Islet of Langerhans (tissue), 1 donor: Measurements from ENCODE around the gene TNFRSF18.

Experiments
- FAIRE-seq: peaks from one replicate; lab custom pipeline; 2011; peaks lifted over from hg19 to GRCh38; lab: Jason Lieb, UNC

TNFRSF18 gene

DNA sequence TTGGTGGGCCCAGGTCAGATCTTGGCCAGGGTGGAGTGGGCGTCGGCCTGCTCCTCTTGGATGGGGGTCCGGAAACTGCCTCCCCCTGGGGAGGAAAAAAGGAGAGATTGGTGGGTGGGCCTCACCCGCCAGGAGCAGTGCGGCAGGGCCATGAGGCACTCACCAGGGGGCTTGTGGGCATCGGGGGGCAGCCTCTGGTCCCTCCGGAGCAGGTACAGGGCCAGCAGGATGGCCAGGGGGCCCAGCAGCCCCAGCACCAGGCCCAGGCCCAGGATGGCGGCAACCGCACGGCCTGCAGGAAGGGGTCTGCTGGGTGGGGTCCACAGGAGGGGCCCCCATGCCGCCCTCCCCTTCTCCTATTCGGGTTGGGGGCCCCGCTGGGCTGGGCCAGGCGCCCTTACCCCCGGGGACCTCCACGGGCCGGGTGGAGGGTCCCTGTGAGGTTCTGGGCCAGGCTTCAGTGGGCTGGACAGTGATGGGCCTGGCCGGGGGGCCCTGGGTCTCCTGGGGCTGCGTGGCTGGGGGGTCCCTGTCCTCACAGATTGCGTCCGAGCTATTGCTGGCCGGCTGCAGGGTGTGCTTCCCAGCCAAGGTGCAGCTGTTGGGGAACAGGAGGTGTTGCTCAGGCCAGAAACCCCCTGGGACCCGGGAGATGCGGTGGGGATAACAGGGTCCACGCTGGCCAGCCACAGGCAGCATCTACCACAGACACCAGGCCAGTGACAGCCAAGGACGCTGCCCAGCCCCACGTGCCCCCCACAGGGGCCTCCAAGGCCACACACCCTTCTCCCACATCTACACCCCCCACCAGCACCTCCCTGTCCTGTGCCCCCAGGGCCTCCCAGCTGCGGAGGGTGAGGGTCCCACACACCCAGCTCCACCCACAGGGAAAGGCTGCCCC, 5.4 kb upstream of the TNFRSF18 start:
- no peak for FAIRE-seq

DNA sequence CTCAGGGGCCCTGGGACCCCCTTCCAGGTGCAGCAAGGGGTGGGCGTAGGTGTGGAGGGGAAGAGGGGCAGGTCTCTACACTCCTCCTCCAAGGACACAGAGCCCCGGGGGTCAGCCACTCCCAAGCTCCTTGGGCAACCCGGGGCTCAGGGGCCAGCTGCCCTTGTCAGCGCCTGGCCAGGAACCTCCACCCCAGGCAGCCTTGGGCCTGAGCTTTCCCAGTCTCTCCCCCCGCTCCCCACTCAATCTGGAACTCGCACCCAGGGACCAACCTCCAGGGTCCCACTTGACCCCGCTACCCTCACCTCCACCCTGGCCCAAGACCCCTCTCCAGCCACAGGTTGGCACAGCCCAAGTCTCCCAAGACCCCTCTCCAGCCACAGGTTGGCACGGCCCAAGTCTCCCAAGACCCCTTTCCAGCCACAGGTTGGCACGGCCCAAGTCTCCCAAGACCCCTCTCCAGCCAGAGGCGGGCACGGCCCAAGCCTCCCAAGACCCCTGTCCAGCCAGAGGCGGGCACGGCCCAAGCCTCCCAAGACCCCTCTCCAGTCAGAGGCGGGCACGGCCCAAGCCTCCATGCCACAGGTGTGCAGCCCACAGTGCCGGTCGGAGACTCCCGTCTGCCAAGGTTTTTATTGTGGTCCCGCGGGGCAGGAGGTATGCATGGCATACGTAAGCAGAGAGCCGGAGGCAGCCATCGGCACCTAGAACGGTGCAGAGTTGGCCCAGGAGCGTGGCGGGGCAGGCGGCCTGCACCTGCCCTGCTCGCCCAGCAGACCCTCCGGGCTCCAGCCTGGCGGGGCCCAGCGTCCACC, 4.5 kb upstream of the TNFRSF18 start:
- no peak for FAIRE-seq

DNA sequence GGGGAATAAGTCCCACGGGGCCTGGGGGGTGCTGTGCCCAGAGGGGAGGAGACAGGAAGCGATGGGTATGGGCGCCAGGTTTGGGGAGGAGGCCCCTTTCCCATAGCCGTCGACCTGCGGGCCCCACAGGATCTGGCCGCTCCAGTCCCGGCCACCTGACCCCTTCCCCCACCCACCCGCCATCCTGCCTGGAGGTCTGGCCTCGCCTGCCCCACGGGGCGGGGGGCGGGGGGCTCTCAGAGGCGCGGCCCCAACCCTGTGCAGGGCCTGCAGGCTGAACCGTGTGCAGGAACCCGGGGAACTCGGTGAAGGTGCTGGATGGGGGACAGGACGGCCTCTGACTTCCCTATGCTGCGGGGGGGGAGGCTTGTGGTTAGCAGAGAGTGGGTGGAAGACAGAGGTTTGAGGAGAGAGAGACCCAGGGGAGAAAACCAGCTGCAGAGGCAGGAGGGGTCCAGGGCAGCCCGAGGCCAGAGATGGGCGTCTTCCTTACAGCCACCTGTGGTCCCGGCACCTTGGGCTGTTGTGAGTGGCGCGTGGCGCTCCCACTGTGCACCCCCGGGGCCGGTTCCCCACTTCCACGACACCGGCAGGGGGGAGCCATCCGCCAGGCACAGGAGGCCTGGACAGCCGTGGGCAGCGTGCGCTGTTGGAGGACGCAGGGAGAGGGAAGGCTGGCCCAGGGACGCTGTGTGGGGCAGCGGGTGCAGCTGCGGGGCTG, 2.5 kb upstream of the TNFRSF18 start:
- no peak for FAIRE-seq

DNA sequence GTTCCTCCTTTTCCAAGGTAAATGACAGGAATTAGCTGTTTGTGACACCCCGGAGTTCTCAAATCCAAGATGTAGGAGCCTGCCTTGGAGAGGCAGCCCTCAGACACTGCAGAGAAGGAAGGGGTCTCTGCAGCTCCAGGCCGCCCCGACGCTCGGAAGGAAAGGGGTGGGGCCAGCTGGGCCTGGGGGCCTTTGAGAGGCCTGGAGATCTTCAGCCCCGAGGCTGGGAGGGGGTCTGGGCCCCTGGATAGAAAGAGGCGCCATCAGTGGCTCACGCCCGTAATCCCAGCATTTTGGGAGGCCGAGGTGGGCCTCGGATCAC, 1.1 kb upstream of the TNFRSF18 start:
- FAIRE-seq: no peak

DNA sequence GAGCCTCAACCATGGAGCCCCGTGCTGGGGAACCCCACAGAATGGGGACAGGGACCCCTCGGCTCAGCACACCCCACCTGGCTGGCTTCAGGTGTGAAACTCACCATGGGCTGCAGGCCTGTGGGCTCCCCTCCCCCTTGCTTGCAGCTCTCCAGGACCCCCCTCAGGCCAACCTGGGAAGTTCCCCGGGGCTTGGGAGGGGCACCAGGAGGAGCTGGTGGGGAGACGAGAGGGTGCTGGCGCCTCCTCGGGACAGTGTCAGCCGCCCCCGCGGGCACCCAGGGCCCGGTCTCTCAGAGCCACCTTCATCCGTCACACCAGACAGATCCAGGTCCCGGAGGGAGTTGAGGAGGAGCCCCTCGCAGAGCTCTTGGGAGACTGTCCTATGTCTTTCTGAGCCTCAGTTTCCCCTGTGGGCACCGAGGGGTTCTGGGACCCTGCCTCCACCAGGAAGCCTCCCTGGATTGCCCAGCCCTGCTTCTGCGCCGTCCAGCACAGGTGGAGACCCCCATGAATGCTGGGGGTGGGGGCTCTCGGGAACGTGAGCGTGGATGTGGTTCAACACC, 657 bp upstream of the TNFRSF18 start:
- FAIRE-seq: no peak

DNA sequence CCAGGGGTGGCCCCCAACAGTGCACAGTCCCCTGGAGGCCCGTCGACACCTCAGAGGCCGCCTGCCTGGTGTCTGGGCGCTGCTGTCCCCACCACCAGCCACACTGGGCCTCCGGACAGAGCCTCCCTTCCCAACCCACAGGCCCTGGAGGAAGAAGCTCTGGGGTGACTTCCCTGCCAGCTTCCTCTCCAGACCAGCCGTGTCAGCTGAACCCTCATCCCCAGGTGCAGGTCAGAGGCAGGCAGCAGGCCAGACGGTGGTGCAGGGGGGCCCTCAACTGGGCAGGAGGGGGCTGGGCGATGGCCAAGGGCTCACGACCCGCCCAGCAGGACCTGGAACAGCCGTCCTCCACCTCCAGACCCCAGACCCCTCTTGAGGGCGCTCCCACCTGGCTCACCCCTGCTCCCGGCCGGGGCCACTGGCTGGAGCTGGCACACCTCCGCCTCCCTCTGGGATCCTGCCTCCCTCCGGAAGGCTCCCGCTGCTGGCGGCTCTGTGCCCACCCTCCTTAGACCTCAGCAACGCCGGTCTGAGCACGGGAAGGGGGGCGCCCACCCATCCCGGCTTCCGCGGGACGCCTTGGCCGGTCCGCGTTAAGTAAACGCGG, 520 bp downstream of the TNFRSF18 start:
- FAIRE-seq: no peak

DNA sequence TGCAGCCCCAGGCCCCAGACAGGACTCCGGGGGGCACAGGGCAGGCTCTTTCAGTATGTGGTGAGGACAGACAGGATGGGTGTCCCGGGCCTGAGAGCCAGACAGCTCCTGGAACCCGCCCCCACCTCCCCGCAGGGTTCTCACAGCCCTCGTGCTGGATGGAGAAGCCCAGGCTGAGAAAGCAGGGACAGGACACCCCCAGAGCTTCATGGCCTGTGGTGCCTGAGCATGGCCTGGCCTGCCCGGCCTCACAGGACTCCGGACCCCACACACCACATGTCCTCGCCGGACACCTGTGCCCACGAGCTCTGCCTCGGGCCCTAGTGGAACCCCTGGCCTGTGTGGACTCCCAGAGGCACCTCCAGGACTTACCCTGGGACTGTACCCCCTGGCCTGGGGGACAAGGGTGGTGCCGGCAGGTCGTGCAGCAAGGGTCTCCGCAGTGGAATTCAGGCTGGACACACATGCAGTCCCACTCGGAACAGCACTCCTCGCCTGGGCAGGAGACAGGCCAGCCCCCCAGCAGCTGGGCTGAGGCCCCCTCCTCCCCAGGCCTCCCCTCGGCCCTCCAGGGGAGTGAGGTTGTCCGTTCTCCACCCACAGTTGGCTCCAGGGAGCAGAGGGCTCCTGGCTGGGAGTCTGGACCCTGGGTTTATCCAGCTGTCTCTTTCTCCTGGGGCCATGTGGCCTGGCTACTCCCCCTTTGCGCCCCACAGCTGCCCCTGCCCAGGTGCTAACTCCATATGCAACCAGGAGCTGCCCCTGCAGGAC, 1.2 kb downstream of the TNFRSF18 start:
- no peak for FAIRE-seq

DNA sequence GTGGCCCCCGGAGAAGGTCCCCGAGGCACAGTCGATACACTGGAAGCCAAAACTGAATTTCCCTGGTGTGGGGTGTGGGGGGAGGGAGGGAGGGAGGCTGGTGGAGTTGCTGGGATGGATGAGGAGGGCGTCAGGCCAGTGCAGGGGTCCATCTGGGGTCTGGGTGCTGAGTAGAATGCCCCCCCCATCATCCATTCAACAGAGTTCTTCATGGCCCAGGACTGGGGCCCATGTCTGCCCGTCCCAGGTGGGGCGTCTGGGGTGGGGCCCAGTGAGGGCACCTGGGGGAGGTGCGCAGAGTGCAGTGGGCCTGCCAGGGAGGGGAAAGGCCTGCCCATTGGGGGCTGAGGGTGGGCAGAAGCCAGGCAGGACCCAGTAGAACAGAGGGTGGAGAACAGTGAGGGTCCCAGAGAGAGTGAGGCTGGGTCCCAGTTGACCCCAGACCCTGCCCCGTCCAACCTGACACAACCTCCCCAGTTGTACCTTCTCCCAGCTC, 1.9 kb downstream of the TNFRSF18 start:
- no peak for FAIRE-seq

DNA sequence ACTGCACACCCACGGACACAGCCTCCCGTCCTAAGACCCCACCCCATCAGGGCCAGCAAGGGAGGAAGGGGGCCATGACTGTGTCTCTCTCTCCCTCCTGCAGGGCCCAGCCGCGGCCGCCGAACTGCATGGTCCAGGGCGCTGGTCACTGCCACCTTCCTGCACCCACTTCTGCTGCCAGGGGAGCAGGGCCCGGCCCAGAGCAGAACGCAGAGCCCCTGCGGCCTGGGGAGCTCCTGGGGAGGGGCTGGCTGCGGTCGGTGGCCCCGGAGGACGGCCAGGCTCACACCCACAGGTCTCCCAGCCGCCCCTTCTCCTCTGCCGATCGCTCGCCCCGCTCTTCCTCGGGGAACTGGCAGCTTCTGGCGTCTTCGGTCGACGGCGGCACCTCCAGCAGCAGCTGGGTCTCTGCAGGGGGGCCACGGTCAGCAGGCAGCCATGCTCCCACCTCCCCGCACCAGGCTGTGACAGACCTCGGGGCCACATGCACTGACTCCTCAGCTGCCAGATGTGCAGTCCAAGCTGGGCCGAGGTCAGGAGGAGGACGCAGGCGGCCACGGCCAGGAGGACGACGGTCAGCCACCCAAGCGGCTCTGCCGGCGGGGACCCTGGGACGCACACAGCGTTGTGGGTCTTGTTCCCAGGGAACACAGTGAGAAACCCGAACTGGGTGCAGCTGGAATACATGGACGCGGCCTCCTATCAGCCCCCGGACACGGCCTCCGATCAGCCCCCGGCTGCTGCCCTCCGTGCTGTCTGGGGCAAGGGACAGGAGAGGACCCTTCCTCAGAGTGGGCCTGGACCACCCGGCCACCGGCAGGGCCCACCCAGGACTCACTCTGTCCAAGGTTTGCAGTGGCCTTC, 2.6 kb downstream of the TNFRSF18 start:
- no peak for FAIRE-seq

DNA sequence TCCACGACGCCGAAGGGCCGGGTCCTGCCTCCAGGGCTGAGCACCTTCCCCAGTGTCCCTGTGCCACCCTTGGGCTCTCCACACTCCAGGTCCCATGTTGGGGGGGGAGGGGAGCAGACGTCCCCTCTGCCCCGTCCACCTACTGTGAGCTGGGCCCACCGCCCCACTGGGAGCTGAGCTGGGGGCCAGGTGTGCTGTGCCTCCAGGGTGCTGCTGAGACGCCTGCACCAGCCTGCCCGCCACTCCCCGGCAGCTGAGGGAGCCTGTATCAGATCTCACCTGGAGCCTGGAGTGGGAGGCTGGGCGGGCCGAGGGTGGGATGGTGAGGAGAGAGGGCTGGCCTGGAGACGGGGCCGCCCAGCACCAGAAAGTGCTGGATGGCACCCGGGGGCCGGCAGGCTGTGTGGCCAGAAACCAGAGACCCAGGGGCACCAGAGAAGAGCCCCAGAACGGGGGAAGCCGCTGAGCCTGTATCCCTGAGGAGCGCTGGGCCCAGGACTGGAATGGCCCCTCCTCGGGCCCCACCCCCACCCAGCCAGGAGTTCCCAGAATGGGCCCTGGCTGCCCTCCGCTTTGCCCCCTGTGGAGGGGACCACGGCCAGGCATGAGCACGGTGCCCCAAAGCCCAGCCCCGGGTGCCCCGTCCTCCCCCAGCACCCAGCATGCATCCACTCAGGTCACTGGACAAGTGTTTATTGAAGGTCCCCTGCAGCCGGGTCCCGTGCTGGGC, 3.4 kb downstream of the TNFRSF18 start:
- FAIRE-seq: no peak

DNA sequence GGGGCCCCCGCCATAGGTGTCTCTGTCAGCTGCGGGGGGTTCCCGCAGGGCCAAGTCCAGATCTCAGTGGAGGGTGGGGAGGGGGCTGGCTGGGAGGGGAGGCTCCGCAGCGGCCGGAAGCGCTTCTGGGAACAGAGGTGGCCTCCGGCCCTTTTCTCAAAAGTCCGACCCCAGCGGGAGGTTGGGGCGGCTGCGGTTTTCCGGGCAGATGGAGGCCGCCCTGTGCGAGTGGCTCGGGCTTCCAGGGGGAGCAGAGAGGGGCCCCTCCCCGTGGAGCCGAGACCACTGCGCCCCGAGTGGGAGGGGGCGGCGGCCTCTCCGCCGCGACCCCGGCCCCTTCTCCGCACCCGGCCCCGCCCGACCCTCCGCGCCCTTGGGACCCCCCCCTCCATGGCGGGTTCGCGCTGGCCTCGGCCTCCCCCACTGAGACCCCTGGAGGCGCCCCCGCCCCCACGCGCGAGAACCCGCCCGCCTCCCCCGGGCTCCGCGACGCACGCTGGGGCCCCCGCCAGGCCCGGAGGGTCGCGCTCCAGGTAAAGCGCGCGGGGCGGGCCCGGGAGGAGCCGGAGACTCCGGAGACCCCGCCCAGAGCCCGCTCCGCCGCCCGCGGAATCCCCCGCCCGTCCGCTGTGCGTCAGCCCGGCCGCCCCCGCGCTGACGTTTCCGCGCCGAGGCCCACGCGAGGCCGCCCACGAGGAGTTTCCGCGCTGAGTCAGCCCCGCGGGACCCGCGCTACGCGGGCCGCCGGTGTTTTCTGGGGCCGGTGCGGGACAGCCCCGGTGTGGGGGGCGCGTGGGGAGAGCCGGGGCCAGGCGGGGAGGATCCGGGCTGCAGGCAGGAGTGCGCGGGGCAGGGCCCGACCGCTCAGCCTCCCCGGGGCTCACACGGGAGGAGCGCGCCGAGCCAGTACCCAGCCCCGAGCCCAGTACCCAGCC, 5.2 kb downstream of the TNFRSF18 start:
- FAIRE-seq: no peak

DNA sequence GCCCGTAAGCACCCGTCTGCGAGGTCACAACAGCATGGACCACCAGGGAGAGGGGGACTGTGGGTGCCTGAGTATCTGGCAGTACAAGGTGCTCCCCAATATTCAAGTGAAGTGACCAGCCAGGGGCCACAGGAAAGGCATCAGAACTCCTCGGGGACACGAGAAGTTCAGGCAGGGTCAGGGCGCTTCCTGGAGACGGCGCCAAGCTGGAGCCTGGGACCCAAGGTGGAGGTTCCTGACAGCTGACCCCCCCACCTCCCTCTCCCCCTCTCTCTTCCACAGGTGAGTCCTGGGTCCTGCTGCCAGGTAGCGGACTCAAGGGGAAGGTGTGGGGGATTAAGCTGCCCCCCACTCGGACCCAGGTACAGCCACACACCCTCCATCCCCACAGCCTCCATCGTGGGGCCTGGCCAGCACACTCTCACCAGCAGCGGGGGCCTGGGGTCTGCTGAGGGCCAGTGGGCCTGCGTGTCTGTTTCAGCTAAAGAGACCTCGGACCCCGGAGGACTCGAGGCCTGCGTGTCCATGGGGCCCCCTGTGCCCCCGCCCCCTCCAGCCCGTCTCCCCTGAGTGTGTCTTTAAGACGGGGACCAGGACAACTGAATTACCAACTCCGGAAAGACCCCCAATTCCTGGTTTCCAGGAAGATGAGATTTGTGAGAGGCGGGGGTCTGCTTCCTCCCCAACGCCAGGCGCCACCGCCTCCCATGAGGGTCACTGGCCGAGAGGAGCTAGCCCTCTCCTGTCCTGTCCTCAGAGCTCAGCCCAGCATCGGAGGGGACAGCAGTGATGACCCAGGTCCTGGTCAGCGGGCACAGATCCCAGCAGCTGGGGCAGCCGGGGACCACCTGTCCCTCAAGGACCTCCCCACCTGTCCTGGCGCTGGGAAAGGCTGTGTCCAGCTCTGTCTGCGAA, 6.2 kb downstream of the TNFRSF18 start:
- FAIRE-seq: no peak

DNA sequence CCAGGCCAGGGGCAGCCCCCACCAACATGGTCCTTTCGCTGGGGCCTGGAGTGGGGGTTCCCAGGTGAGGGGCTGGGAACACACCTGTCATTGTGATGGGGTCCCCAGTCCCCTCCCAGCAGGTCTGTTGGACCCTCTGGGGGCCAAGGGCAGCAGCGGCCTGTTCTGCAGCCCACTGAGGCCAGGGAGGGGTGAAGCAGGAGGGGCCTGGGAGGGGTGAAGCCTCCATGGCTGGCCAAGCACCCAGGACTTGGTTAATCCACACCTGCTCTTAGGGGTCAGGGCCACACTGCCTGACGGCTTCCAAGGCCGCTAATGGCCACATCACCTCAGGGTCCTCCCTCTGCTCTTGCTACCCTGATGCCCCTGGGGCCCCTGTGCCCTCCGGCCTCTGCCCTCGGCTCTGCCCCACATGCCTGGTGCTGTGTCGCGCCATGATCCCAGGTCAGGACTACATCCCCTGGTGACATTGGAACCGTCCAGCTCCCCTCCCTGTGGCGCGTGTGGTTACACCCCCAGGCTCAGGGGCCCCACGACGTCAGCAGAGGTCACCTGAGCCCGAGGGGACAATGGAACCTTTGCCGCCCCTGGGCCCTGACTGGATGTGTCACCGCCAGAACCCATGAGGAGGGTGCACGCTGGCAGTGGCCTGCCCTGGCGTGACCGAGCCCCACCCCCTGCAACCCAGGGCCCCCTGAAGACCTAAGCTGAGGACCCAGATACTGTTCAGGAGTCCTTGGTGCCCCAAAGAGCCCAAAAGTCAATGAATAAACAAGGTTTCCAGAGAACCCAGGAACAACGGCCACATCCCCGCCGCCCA, 7.0 kb downstream of the TNFRSF18 start:
- FAIRE-seq: no peak

DNA sequence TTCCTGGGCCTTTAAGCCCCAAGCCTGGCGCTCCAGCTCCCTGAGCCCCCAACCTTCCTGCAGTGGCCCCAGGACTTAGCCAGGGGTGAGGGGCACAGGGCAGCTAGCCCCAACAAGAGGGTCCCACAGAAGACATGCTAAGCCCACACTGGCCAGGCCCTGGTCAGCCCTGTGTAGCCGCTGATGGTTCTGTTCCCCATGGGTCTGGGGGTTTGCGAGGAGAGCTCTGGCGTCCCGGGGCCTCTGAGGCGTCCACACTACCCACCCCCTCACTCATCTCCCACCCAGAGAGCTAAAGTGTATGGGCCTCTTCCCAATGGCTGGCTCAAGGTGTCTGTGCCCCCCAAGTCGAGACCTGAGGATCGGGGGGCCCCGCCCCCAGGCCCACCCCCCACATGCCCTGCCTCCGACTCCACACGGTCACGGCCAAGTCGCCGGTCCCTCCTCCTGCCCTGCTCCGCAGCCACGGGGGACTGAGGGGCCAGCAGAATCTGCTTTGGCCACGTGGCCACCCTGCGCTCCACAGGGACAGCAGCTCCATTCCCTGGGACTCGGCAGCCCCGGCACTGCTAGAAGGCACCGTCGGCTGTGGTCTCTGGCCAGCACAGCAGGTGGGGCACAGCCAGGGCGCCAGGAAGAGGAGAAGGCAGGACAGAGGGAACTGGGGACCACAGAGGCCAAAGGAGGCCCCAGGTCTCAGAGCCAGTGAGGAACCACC, 7.8 kb downstream of the TNFRSF18 start:
- FAIRE-seq: no peak

DNA sequence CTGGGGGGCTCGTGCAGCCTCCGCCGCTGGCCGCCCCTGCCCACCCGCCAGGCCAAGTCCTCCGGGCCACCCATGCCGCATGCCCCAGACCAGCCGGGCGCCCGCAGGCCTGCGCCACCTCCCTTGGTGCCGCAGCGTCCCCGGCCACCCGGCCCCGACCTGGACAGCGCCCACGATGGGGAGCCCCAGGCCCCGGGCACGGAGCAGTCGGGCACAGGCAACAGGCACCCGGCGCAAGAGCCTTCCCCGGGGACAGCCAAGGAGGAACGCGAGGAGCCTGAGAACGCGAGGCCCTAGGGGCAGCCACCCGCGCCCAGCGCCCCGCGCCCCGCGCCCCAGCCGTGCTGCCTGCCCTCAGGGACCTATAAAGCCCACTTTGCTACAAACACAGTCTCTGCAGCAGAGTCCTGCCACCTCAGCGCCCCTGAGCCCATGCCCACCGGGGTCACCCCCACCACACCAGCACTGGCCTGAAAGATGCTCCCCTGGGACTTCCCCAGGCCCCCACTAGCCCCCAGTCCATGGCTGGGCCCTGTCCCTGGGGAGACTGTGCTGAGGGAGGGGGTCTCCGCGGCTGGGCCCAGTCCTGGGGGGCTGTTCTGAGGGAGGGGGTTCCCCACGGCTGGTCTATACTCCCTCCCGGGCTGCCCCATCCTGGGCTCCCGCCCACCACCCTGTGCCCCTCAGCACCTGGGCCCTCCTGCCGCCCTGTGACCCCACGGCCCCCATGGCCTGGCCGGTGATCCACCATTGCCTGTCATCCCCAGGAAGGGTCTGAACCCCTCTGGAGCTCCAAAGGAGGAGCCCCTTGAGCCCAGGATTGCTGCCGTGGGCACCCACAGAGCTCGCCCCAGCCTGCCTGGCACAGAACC, 8.6 kb downstream of the TNFRSF18 start:
- no peak for FAIRE-seq
